ENCODE results near the gene ULBP3. TPM values are rescaled to one million over a fixed set of nuclear protein-coding genes. Genes with fewer than 3 reads are reported as not detected.
A peak's percentile ranks its signal among the peaks of the same experiment; 100 is the strongest.

Gene ULBP3
- total RNA-seq, 2 donors from 2014 or later: 1.1 TPM

- ATAC-seq (replicated peaks in 1 of 2) (no peak), DNase-seq (no peak)
- Mint-ChIP-seq H3K9me3 (no peaks in the 10 kb centered on the region), H3K27me3 (ENCODE audit: low read depth) (peaks cover 53% of the 10 kb centered on the region), H3K4me3 (no peak overlapping the region), H3K27ac (no peak overlapping the region), H3K36me3 (ENCODE audit: insufficient read depth in 2 of 2) (no peaks in the 10 kb centered on the region), H3K4me1 (ENCODE audit: low read depth) (no peaks in the 10 kb centered on the region)
Measured at GRCh38 chr6:150048099-150048498, 20.8 kb downstream of the ULBP3 start.

GRCh38 chr6:150046943-150047342 is 22.0 kb downstream of the ULBP3 start:
- Mint-ChIP-seq H3K27me3 (ENCODE audit: low read depth) (peaks cover 47% of the 10 kb centered on the region), H3K27ac (no peak overlapping the region), H3K4me1 (ENCODE audit: low read depth) (no peaks in the 10 kb centered on the region), H3K4me3 (no peak overlapping the region), H3K9me3 (no peaks in the 10 kb centered on the region), H3K36me3 (ENCODE audit: insufficient read depth in 2 of 2) (no peaks in the 10 kb centered on the region)
- ATAC-seq (replicated peaks in 1 of 2) (no peak), DNase-seq (no peak)

- Mint-ChIP-seq H3K27me3 (ENCODE audit: low read depth) (peaks cover 51% of the 10 kb centered on the region), H3K9me3 (no peaks in the 10 kb centered on the region), H3K4me3 (no peak overlapping the region), H3K4me1 (ENCODE audit: low read depth) (no peaks in the 10 kb centered on the region), H3K36me3 (ENCODE audit: insufficient read depth in 2 of 2) (no peaks in the 10 kb centered on the region), H3K27ac (no peak overlapping the region)
- DNase-seq (no peak), ATAC-seq (replicated peaks in 1 of 2) (no peak)
Measured at GRCh38 chr6:150044621-150045145, 24.2 kb downstream of the ULBP3 start.

DNA sequence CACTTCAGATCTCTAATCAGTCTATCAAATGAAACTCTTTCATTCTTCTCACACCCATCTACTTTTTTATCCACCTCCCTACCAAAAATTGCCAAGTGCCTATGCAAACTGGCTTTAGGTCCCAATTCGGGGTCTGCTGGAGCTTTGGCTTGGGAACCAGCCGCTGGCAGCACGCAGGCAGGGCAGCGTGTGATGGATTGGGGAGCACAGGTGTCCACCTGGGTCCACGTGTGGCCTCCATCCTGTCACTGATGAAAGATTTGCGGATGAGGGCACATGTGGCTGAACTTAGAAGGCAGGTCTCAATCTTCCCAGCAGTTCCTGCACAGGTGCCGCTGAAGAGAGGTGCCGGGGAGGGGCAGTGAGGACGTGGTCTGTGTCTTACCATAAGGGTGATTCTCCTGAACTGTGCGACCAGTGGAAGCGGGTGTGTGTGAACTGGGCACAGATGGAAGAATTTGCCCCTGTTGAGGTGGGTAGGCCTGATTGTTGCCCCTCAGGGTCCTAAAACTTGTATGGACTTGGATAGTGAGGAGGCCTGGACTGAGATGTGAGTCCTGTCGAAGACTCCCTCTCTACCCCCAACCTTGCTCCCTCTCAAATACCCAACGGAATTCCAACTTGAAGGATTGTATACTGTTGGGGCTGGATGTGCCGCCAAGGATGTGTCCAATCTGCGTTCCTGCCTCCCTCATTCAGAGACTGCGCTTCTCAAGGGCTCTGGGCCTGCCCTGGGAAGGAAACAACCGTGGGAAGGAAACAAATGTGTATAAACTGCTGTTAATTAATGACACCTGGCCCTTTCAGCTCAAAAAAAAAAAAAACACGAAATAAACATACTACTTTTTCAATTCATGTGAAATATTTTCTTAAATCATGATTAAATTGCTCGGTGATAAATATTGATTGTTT is 25.2 kb downstream of the ULBP3 start:
- Mint-ChIP-seq H3K27me3 (ENCODE audit: low read depth) (peaks cover 60% of the 10 kb centered on the region), H3K4me1 (ENCODE audit: low read depth) (no peaks in the 10 kb centered on the region), H3K9me3 (no peaks in the 10 kb centered on the region), H3K27ac (no peak overlapping the region), H3K36me3 (ENCODE audit: insufficient read depth in 2 of 2) (no peaks in the 10 kb centered on the region), H3K4me3 (no peak overlapping the region)
- no peak for DNase-seq
- no peak for ATAC-seq (replicated peaks in 1 of 2)

DNA sequence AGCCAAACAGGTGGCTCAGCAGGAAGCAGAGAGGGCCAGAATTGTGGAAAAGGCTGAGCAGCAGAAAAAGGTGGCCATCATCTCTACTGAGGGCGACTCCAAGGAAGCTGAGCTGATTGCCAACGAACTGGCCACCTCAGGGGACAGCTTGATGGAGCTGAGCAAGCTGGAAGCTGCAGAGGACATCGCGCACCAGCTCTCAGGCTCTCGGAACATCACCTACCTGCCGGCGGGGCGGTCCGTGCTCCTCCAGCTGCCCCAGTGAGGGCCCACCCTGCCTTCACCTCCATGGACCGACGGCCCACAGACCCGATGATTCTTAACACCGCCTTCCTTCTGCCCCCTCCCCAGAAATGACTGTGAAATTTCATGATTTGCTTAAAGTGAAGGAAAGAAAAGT is 25.8 kb downstream of the ULBP3 start:
- ATAC-seq (replicated peaks in 1 of 2) (no peak), DNase-seq (no peak)
- peaks cover 63% of the 10 kb centered on the region for H3K27me3 Mint-ChIP-seq (ENCODE audit: low read depth)

GRCh38 chr6:150038202-150039062 is 30.5 kb downstream of the ULBP3 start:
- Mint-ChIP-seq H3K4me1 (ENCODE audit: low read depth) (peaks cover 9% of the 10 kb centered on the region), H3K27ac (no peak overlapping the region), H3K27me3 (ENCODE audit: low read depth) (peaks cover 93% of the 10 kb centered on the region), H3K4me3 (no peak overlapping the region), H3K36me3 (ENCODE audit: insufficient read depth in 2 of 2) (peaks cover 2 to 3% of the 10 kb centered on the region in 2 donors), H3K9me3 (no peaks in the 10 kb centered on the region)
- ATAC-seq (replicated peaks in 1 of 2): no peak
- no peak for DNase-seq

More for the DNA sequence above, 25.8 kb downstream of the ULBP3 start:
- H3K27ac Mint-ChIP-seq: no peak overlapping the region
- no peaks in the 10 kb centered on the region for H3K4me1 Mint-ChIP-seq (ENCODE audit: low read depth)
- no peaks in the 10 kb centered on the region for H3K9me3 Mint-ChIP-seq
- no peak overlapping the region for H3K4me3 Mint-ChIP-seq
- no peaks in the 10 kb centered on the region for H3K36me3 Mint-ChIP-seq (ENCODE audit: insufficient read depth in 2 of 2)

DNA sequence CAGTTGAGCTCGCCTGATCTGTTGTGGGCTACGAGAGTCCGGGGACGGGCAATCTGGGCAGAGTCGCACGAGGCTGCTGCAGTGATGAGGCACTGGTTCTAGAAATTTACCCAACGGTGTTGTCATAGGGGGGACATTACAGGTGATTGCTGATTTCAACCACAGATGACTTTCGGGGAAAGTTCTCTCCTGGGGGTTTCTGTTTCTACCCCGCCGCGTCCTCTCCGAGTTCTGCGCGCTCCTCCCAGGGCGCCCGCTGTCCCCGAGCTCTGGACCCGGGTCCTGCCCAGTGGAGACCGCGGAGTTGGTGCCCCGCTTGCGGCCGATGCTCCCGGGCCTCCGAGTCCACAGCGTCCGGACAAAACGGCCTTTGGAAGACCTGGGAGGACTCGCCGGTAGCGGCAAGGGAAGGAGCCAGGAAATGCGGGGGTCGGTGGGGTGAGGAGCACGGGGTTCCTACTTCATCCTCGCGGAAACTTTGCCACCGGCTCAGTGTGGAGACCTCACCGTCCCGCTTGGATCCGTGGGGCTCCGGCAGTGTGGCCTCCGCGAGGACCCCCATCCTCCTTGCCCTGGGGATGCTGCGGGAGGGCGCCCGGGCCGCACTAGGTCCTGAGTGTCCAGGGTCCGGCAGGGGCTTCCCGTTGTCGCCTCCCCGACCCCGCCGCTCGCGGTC is 31.3 kb downstream of the ULBP3 start:
- ATAC-seq (replicated peaks in 1 of 2) (peak; percentile 50 to 78), DNase-seq (peak in 1 of 2 donors; percentile 21)
- peaks cover 93% of the 10 kb centered on the region for H3K27me3 Mint-ChIP-seq (ENCODE audit: low read depth)
- peaks cover 9% of the 10 kb centered on the region for H3K4me1 Mint-ChIP-seq (ENCODE audit: low read depth)
- H3K27ac Mint-ChIP-seq: no peak overlapping the region
- H3K9me3 Mint-ChIP-seq: no peaks in the 10 kb centered on the region
- peaks cover 2 to 3% of the 10 kb centered on the region in 2 donors for H3K36me3 Mint-ChIP-seq (ENCODE audit: insufficient read depth in 2 of 2)
- peak overlapping the region; percentile 65 to 68 for H3K4me3 Mint-ChIP-seq

DNA sequence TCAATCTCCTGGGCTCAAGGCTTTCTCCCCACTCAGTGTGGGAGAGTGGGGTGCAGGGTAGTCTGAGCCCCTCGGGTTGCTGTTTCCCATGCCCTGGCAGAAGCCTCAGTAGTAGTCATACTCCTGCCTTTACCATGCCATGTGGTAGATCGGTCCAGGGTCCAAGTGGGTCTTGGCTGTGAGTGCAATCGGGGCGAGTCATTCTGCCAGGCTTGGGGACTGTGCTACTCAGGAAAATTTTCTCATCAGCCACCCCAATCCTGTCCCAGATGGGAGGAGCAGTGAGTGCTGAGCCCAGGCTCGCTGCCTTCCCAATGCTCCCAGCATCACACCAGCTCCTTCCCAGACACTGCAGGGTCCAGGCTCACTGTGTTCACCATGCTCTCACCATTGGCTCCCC is 32.8 kb downstream of the ULBP3 start:
- no peaks in the 10 kb centered on the region for H3K9me3 Mint-ChIP-seq
- peaks cover 2 to 3% of the 10 kb centered on the region in 2 donors for H3K36me3 Mint-ChIP-seq (ENCODE audit: insufficient read depth in 2 of 2)
- peaks cover 9% of the 10 kb centered on the region for H3K4me1 Mint-ChIP-seq (ENCODE audit: low read depth)
- no peak for DNase-seq
- no peak overlapping the region for H3K27ac Mint-ChIP-seq
- no peak overlapping the region for H3K4me3 Mint-ChIP-seq
- peaks cover 93% of the 10 kb centered on the region for H3K27me3 Mint-ChIP-seq (ENCODE audit: low read depth)
- no peak for ATAC-seq (replicated peaks in 1 of 2)

- ATAC-seq (replicated peaks in 1 of 2) (no peak), DNase-seq (no peak)
- no peaks in the 10 kb centered on the region for H3K9me3 Mint-ChIP-seq
- H3K27me3 Mint-ChIP-seq (ENCODE audit: low read depth): peaks cover 83% of the 10 kb centered on the region
- peaks cover 31% of the 10 kb centered on the region for H3K4me1 Mint-ChIP-seq (ENCODE audit: low read depth)
- no peak overlapping the region for H3K27ac Mint-ChIP-seq
- peaks cover 2 to 3% of the 10 kb centered on the region in 2 donors for H3K36me3 Mint-ChIP-seq (ENCODE audit: insufficient read depth in 2 of 2)
- no peak overlapping the region for H3K4me3 Mint-ChIP-seq
Measured at GRCh38 chr6:150033207-150033771, 35.6 kb downstream of the ULBP3 start.

GRCh38 chr6:150032598-150032997 is 36.3 kb downstream of the ULBP3 start:
- peaks cover 2 to 3% of the 10 kb centered on the region in 2 donors for H3K36me3 Mint-ChIP-seq (ENCODE audit: insufficient read depth in 2 of 2)
- H3K27me3 Mint-ChIP-seq (ENCODE audit: low read depth): peaks cover 83% of the 10 kb centered on the region
- no peak overlapping the region for H3K27ac Mint-ChIP-seq
- DNase-seq (no peak), ATAC-seq (replicated peaks in 1 of 2) (no peak)
- H3K4me3 Mint-ChIP-seq: no peak overlapping the region
- no peaks in the 10 kb centered on the region for H3K9me3 Mint-ChIP-seq
- H3K4me1 Mint-ChIP-seq (ENCODE audit: low read depth): peaks cover 38% of the 10 kb centered on the region

DNA sequence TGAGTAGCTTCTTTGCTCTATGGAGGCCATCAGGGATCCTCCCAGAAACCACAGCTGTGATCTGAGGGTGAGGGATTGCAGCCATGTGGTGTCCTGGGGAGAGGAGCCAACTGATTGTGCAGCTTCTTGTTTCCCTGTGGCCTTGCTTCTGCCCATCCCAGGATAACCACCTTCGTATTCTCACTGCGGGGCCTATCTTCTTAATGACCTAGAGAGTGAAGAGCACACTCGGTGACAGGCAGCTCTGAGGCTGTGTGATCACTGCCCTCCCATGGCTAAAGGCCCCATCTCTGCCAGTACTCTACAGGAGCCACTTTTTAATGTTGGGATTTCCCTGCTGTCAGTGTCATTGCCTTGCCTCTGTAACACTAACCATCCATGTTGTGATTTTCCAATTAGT is 38.3 kb downstream of the ULBP3 start:
- DNase-seq: no peak
- peak in 1 of 2 donors; percentile 5 for ATAC-seq (replicated peaks in 1 of 2)
- Mint-ChIP-seq H3K27me3 (ENCODE audit: low read depth) (peaks cover 83% of the 10 kb centered on the region), H3K4me1 (ENCODE audit: low read depth) (peaks cover 38% of the 10 kb centered on the region), H3K9me3 (no peaks in the 10 kb centered on the region), H3K27ac (no peak overlapping the region), H3K4me3 (no peak overlapping the region), H3K36me3 (ENCODE audit: insufficient read depth in 2 of 2) (no peaks in the 10 kb centered on the region)

DNA sequence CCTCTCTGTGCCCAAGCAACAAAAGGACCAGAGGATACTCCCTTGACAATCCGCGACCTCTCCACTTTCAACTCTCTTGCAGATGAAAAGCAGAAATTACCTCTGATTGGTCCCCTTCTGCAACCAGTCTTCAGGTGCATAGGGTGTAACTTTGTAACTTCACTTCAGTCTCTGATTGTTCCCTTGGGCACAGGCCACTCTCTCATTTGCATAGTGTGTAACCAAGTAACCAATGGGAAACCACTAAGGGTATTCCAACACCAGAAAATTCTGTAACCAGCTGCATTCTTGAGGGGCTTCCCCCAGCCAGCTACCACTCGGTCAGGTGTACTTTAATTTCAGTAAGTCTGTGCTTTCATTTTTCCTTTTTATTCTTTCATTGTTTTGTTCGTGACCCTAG is 39.2 kb downstream of the ULBP3 start:
- no peaks in the 10 kb centered on the region for H3K36me3 Mint-ChIP-seq (ENCODE audit: insufficient read depth in 2 of 2)
- peaks cover 46% of the 10 kb centered on the region for H3K4me1 Mint-ChIP-seq (ENCODE audit: low read depth)
- H3K4me3 Mint-ChIP-seq: no peak overlapping the region
- no peaks in the 10 kb centered on the region for H3K9me3 Mint-ChIP-seq
- H3K27me3 Mint-ChIP-seq (ENCODE audit: low read depth): peaks cover 83% of the 10 kb centered on the region
- ATAC-seq (replicated peaks in 1 of 2) (peak in 1 of 2 donors; percentile 31), DNase-seq (no peak)
- H3K27ac Mint-ChIP-seq: no peak overlapping the region
